HG03039 (cell line): Measurements from ENCODE around the gene AQP6.
"Not testable (repeated sequence)": the region's sequence is repeated elsewhere in the genome, so short reads cannot be mapped to it uniquely, and the experiment has no call there.

Experiments used
- ATAC-seq: cut with Tn5 transposase; IDR thresholded peaks from one replicate; pipeline ENCODE4 v1.9.1; 2021; ENCODE audit warnings: mild to moderate bottlenecking, moderate library complexity; ENCODE audit not compliant: unreplicated experiment

The AQP6 gene

DNA sequence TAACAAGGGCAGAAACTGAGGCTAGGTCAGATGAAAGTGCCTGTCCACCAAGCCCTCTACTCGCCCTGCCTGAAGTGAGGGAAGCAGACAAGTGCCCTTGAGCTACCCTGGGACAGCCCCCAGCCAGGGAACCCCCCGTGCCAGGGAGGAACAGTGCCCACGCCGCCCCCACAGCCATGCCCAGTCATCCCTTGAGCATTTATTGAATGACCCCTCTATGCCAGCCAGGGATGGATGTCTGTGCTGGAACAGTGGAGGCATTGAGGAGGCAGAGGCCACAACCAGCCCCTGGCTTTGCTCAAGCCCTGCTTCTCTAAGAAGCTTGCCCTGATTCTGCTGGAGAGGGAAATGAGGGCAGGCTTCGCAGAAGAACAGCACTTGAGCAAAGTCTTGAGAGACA lies 3.7 kb upstream of the AQP6 start:
- no peak for ATAC-seq

DNA sequence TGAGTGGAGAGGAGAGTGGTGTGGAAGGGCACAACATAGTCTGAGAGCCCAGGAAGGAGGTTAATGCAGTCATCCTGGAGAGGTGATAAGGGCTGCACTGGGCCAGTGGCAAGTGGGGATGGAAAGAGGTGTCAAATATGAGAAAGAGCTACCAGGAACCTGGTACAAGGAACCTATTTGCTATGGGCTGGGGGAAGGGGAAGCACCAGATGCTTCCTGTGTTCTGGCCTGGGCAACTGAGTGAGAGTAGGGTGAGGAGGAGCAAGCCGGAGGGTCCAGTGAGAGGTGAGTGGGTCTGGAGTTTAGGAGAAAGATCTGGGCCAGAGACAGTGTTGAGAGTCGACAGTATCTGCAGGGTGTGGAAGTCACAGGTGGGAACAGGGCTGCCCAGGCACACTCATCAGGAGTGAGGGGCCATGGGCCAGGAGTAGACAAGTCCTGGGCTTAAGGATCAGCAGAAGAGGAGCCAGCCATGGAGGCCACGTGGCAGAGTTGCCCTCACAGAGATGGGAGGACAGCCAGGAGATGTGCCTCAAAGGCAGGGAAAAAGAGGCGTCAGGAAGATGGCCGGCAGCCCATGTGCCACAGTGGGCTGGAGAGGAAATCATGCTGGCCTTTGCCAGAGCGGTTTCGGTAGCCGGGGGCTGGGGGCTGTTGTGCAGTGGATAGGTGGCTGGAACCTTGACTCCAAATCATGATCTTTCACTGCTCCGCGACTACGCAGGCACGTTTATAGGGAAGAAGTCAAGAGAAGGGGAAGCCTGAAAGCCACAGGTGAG lies 2.9 kb upstream of the AQP6 start:
- ATAC-seq, result no peak

DNA sequence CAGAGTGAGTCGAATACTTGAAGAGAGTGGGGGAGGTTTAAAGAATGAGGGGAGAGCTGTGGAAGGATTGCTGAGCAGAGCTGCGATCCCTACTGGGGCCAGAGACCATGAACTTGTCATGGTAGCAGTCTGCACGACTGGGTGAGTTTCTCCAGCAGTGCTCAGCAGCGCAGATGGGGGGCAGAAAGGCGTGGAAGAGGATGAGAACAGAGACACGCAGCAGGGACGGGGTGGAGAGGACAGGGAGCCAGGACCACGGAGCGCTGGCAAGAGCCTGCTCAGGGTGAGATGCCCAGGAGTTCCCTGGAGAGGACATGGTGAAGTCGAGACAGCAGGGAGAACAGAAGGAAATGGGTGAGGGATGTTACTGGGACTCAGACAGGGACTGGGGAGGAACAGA lies 2.1 kb upstream of the AQP6 start:
- ATAC-seq, result no peak

DNA sequence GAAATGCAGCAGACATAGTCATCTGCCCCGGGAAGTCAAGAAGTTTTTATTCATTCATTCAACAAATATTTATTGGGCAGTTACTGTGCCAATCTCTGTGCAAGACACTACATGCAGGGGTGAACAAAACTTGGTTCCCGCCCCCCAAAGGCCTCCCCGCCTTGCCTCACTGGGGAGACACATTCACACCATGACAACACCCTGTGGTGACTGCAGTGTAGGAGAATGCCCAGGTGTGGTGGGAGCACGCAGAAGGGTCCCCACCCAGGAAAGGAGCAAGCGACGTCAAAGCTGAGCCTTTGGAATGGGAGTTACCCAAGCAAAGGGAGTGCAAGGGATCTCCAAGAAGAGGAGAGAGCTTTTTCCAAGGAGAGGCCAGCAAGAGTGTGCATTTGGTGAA lies 1.6 kb upstream of the AQP6 start:
- ATAC-seq, result no peak

DNA sequence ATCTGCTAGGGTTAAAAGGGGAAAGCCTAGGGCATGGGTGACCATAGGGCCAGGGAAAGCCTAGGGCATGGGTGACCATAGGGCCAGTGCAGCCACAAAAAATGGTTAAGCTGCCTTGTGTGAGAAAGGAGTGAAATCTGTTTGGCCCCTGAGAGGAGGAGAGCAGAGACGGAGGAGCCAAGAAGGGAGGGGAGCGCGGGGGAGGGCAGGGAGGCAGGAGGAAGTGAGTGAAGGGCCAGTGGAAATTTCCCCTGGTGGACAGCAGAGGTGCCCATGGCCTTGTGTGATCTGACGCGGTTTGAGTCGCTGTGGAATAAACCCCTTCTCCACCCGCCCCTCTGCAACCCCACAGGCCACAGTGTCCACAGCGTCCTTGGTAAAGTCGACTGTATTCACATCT lies 618 bp upstream of the AQP6 start:
- ATAC-seq, result no peak

DNA sequence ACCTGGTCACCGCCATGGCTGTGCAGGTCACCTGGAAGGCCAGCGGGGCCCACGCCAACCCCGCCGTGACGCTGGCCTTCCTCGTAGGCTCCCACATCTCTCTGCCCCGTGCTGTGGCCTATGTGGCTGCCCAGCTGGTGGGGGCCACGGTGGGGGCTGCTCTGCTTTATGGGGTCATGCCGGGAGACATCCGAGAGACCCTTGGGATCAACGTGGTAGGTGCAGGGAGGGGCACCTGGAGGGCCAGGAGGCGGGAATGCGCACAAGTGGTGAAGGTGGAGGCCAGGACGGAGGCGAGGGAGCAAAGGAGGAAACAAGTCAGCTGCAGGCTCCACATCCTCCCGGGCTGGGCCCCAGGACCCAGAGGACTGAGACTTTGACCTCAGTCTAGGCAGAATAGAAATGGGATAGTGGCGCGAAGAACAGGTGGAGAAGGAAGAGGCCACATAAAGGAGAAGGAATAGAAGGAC lies 649 bp downstream of the AQP6 start:
- no peak for ATAC-seq

DNA sequence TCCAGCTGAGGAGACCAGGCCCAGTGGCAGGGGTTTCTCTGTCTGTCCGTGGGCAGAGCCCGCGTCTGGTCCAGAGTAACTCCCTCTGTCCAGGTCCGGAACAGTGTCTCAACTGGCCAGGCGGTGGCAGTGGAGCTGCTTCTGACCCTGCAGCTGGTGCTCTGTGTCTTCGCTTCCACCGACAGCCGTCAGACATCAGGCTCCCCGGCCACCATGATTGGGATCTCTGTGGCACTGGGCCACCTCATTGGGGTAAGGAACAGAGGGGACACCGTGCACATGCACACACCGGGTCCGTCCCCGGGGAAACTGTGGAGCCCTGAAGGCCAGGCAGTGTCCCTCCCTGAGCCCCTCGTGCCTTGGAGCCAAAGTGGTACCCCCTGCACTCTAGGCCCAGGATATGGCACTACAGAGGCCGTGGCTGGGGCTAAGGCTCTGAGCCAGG lies 1.5 kb downstream of the AQP6 start:
- ATAC-seq, result no peak

DNA sequence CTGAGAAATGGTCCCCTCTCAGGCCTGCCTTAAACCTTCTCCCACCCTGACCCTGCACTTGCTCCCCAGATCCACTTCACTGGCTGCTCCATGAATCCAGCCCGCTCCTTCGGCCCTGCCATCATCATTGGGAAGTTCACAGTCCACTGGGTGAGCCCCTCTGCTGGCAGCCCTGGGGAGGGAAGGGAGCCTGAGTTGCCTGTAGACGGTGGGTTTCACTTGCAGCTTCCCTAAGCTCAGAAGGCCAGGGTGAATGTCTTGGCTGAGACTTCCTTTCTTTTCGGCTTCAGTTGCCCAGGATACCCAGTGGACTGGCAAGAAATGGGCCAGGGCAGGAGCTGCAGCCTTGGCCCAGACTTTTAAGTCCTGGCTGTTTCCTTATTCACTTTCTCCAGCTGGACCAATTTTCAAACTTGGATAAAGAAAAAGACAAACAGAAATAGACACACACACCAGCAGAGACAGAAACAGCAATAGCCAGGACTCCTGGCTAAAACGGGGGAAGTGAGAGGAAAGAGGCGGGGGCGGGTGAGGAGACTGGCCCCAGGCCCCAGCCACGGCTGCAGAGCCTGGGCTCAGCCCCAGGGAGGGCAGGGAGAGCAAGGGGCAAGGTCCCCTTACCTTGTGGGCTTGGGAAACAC lies 2.0 kb downstream of the AQP6 start:
- no peak for ATAC-seq

DNA sequence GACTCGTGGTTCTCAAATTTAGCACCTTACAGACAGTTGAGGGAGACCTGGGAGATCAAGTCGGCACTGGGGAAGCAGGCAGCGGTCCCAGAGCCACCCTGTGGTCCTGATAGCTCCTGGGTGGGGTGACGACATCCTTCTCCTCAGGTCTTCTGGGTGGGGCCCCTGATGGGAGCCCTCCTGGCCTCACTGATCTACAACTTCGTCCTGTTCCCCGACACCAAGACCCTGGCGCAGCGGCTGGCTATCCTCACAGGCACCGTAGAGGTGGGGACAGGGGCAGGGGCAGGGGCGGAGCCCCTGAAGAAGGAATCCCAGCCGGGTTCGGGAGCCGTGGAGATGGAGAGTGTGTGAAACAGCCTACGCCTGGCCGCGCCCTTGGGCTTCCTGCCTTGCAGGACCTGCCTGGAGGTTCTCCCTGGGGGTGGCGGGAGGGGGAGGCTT lies 2.6 kb downstream of the AQP6 start:
- ATAC-seq, result no peak

DNA sequence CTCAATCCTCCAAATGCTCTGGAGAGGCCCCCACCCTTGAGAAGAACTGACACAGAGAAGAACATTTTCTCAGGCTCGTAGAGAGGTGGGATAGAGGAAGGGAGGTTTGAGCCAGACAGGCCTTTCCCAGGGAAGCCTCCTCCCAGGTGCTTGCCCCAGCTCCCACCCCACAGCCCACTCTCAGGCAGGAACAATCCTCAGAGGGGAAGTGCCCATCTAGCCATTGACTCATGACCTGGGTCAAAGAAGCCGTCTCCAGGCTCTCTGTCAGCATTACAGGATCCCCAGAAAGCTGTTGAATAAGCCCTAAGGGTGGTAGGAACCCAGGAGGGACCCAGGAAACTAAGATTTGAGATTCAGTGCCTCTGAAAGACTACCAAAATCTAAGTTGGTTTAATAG lies 3.8 kb downstream of the AQP6 start:
- no peak for ATAC-seq

DNA sequence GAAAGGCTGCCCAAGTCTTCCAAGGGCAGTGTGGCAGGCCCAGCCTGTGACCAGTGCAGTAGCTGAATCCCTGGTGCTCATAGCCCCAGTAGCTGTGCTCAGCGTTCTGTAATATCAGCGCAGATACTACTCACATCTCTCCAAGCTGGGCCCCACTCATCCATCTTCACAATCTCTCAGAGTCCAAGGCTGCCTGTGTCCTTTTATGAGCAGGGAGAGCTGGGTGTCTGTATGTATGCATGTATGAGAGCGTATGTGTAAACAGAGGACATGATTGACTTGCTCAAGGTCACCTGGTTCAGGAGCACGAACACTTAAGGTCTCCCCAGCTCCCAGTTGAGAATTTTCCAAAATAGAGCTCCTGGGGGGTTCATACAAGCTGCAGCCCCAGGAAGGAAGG lies 5.4 kb downstream of the AQP6 start:
- ATAC-seq, result no peak

DNA sequence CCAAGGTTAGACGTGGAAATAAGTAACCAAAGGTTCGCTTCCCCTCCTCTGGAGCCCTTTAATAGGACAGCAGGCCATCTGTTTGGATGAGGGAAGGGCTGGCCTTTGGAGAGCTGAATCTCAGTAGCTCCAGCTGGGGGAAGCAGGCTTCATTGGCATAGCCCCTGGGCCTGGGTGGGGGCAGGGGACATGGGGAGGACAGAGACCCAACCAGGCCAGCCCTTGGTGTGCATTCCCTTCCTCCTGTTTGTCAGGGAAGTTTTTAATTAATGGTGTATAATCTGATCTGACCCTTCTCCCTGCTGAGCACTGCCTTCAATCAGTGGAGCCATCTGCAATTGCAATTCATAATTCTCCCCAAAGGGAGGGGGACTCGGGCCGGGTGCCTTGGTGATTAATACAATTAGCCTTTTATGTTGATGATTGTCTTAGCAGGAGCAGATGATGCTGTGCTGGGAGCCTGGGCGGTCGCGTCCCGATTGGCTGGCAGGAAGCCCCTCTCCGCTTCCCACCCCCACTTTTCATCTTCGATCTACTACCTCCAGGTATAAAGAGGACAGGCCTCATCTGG lies 6.4 kb downstream of the AQP6 start:
- no peak for ATAC-seq

DNA sequence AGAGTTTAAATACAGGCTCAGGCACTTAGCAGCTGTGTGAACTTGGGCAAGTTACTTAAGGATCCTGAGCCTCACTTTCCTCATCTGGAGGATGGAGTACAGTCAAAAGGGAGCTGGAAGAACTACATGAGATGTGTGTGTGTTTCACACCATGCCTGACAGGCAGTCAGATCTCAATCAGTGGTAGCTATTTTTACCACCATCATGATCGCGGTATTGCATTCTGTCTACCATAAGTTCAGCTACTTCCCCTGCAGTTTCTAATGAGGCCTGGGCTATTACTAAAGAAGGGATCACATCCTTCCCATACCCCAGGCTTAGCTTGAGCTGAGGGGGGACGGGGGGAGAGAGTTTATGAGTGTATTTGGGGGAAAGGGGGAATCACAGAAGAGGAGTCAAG lies 7.0 kb downstream of the AQP6 start:
- no peak for ATAC-seq

DNA sequence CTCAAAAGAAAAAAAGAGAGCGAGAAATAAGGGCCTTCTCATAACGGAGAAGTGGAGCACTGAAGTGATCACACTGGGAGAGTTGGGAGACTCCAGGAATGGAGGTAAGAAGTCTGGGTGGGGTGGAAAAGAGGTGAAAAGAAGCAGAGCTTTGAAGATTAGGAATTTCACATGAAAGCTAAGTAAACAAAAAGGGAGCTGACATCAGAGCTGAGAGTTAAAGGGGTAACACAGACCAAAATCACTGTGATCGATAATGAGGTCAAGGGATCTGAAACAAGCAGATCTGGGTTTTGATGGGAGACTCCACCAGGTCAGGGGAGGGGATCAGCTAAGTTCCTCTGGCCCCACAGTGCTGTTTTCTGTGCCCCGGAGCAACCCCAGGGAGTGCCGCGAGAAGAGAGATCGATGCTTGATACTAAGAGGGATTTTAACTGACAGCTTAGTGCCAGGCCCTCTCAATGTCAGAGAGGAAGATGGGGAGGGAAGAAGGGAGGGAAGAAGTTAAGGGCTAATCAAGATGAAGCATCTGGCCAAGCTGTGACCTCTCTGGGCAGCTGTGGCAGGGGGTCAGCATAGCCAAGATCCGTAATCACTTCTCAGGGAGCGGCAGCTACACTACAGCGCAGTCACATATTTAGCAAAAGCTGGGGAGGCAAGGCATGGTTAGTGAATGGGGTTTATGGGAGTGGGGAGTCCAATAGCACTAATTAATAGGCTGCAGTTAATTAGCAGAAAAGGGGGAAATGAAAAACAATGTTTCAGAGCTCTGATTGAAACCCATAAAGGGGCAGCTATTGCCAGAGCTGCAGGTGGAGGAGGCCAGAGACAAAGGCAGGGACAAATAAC lies 8.0 kb downstream of the AQP6 start:
- no peak for ATAC-seq

DNA sequence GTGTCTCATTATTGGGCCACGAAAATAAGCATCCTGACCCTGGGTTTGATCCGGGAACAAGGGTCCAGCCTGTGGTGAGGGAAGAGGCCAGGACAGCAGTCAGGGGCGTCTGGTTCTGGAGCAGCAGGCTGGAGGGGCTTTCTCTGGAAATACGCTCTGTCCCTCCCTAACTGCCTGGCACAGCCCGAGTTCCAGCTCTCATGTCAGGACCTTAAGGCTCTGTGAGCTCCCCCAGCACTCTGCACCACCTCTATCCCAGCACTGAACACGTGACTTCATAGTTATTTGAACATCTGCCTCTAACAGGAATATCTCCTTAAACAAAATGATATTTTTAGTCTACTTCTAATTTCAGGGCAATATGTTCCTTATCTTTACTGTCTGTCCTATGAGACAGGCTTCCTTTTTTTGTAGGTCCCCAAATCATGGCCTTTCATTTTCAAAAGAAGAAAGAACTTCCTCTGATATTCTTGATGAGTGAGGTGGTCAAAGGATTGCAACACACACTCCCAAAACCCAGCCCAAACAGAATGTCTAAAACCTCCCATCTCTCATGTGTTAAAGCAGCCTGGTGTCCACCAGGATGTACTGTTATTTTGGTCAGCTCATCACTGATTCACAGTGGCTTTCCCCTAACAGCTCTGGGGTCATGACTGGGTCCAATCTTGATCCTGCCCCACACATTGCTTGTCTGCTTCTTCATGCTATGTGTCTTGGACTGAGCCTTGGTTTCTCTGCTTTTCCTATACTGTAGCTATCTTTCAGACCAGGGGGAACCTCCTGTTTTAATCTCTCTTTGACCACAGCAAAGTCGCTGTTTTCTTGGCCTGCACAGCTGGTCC lies 9.7 kb downstream of the AQP6 start:
- no peak for ATAC-seq

DNA sequence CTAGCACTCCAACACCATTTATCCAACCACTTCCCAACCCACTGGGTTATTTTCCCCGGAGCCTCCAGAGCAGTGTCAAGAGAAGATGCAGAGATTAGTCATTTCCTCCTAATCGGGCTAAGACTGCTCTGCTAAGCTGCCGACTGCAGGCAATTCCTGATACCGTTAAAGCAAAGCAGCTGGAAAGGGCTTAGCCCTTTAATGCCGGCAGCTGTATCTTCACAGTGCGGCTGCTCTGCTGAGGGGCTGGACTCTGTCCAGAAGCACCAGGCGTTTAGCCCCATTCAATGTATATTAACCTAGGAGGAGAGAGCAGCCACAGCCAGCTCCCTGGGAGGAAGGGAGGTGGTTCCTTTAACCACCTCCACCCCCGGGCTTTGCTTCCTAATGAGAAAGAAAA lies 11.1 kb downstream of the AQP6 start:
- ATAC-seq, result no peak

DNA sequence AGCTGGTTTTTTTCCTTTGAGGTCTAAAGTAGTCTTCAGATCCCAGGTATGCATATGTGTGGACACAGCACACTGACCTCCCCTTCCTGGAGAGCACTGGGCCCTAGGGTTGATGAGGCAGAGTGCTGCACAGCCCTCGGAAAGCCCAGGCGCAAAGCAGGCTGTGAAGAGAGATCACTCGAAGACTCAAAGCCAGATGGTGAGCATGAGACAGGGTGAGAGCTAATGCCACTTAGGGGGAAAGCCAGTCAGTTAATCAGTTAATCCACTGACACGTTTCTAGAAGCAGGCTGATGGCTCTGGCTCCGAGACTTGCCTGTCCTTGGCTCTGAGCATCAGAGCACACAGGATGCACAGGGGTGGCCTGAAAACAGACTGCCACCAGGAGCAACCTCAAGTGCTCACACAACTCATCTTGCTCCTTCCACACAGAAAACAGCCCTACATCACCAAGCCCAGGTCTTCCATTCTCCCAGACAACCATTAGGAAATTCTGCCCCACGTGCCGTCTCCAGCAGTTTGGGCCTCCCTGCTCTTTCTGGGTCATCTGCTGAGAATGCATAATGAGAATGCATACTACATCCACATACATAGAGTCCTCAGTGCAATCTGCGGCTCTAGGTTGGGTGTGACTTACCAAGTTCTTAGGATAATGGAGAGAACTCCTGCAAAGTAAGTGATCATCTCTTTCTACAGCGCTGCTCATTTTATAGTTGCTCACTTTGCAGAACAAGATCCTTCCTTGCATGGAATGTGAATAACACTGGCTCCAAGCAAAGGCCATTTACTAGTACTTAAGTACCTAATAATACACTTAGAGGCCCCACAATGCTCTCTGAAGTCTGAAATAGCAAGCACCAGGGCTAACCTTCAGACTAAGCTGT lies 12.0 kb downstream of the AQP6 start:
- no peak for ATAC-seq

DNA sequence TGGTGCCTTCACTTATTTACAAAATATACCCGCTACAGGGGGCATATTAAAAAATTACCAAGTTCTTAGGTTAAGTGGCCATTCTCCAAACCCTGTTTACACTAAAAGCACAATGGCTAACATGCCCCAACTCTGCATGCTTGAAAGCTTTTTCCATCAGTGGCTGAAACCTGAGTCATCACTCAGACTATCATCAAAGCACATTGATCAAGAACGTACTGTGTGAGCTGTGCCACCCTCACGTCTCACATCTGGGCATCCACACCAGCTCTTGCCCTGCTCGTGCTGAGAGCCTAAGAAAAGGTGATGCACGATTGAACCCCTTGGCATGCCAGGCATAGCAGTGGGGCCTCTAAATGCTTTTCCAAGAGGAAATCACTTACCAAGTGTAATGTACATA lies 13.2 kb downstream of the AQP6 start:
- ATAC-seq, result no peak

DNA sequence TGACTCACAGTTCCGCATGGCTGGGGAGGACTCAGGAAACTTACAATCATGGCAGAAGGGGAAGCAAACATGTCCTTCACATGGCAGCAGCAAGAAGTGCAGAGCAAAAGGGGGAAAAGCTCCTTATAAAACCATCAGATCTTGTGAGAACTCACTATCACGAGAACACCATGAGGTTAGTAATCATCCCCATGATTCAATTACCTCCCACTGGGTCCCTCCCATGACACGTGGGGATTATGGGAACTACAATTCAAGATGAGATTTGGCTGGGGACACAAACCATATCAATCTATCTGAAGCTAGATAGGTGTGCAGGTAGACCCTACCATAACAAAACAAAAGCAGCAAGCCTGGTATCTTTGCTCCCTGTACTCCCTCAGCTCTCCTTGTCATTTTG lies 13.7 kb downstream of the AQP6 start:
- ATAC-seq, result not testable (repeated sequence)
